OCI-LY1 (cell line): ENCODE measurements around the gene NELL1.

Experiments
- EZH2 ChIP-seq: fragments of 200-600 bp; sonication (generic), shearing (Covaris generic); IDR thresholded peaks from 2 replicates; pipeline ENCODE4 v1.8.0; 2017; ENCODE audit warnings: borderline replicate concordance, mixed run types, mild to moderate bottlenecking, antibody characterized with exemption, low read length, moderate library complexity, mixed read lengths
- TF ChIP-seq, protein P1 (sequence below): fragments of 200-600 bp; sonication (generic), shearing (Covaris generic); IDR thresholded peaks from 2 replicates; pipeline ENCODE4 v1.5.1; 2017; ENCODE audit warnings: mild to moderate bottlenecking, antibody characterized with exemption, low read length, moderate library complexity, mixed read lengths

DNA sequence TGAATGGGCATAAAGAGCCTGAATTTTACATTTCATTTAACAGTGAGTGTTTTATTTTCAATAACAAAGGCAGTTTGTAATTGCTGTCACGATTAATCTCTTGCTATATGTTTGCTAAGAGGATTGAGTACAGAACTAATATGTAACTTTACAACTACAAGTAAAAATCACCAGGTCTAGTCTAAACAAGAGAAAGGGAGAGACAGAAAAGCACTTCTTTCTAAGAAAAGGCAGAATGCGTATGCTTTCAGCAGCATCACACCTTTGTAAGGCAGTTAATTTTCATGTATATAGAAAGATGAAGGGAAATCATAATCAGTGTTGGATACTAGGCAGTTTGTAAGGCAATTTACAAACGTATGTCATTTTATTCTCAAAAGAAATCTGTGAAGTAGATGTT, 169.8 kb downstream of the NELL1 start:
- TF ChIP-seq, protein P1, sequence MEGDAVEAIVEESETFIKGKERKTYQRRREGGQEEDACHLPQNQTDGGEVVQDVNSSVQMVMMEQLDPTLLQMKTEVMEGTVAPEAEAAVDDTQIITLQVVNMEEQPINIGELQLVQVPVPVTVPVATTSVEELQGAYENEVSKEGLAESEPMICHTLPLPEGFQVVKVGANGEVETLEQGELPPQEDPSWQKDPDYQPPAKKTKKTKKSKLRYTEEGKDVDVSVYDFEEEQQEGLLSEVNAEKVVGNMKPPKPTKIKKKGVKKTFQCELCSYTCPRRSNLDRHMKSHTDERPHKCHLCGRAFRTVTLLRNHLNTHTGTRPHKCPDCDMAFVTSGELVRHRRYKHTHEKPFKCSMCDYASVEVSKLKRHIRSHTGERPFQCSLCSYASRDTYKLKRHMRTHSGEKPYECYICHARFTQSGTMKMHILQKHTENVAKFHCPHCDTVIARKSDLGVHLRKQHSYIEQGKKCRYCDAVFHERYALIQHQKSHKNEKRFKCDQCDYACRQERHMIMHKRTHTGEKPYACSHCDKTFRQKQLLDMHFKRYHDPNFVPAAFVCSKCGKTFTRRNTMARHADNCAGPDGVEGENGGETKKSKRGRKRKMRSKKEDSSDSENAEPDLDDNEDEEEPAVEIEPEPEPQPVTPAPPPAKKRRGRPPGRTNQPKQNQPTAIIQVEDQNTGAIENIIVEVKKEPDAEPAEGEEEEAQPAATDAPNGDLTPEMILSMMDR, result no peak
- TF ChIP-seq EZH2, result no peak
